ENCODE measurements around the gene DGCR8. TPM values are rescaled to one million over a fixed set of nuclear protein-coding genes. Genes with fewer than 3 reads are reported as not detected.

Gene DGCR8
- total RNA-seq, 2 donors from 2014 or later: 8.3 to 12.1 TPM

DNA sequence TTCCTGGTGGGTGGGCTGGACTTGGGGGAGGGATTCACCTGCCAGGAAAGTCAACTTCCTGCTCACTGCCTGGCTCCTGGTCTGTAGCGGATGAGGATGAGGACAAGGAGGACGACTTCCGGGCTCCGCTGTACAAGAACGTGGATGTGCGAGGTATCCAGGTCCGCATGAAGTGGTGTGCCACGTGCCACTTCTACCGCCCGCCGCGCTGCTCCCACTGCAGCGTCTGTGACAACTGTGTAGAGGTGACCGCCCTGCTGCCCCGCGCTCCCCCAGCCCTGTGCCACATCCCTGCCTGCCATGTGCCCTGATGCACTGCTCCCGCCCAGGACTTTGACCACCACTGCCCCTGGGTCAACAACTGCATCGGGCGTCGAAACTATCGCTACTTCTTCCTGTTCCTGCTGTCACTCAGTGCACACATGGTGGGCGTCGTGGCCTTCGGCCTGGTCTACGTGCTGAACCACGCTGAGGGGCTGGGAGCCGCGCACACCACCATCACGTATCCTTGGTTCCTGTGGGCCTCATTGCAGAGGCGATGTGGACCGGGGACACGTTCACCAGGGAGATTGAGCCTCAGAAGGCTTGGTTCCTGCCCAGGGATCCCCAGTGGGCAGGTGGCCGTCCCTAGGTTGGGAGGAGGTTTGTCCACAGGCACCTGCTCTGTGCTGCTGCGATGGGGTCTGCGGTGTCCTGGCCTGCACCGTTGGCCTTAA lies 59.5 kb downstream of the DGCR8 start:
- H3K4me3 ChIP-seq: no peak overlapping the region
- H3K9me3 ChIP-seq: no peaks in the 10 kb centered on the region
- H3K27ac ChIP-seq: peak overlapping the region; percentile 69 to 83
- DNase-seq (ENCODE audit: low spot score): no peak
- peaks cover 19% of the 10 kb centered on the region for H3K36me3 ChIP-seq
- TF ChIP-seq, protein P1, sequence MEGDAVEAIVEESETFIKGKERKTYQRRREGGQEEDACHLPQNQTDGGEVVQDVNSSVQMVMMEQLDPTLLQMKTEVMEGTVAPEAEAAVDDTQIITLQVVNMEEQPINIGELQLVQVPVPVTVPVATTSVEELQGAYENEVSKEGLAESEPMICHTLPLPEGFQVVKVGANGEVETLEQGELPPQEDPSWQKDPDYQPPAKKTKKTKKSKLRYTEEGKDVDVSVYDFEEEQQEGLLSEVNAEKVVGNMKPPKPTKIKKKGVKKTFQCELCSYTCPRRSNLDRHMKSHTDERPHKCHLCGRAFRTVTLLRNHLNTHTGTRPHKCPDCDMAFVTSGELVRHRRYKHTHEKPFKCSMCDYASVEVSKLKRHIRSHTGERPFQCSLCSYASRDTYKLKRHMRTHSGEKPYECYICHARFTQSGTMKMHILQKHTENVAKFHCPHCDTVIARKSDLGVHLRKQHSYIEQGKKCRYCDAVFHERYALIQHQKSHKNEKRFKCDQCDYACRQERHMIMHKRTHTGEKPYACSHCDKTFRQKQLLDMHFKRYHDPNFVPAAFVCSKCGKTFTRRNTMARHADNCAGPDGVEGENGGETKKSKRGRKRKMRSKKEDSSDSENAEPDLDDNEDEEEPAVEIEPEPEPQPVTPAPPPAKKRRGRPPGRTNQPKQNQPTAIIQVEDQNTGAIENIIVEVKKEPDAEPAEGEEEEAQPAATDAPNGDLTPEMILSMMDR (IDR thresholded peaks at IDR 0.05): no peak
- H3K4me1 ChIP-seq: peaks cover 0 to 46% of the 10 kb centered on the region in 2 donors
- no peaks in the 10 kb centered on the region for H3K27me3 ChIP-seq

DNA sequence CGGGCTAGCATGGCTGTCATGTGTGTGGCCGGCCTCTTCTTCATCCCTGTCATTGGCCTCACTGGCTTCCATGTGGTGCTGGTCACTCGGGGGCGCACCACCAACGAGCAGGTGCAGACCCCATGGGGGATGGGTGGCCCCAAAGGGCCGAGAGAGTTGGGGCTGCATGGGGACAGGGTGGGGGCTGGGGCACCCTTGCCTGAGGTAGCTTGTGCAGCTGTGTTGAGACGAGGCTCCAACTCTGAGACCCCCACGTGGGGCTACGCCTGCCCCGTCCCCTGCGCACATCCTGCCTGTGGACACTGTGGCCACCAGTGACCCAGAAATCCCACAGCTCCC lies 60.0 kb downstream of the DGCR8 start:
- Histone ChIP-seq H3K4me1 (peaks cover 0 to 41% of the 10 kb centered on the region in 2 donors), H3K36me3 (peaks cover 20% of the 10 kb centered on the region), H3K9me3 (no peaks in the 10 kb centered on the region), H3K27ac (no peak overlapping the region), H3K4me3 (no peak overlapping the region), H3K27me3 (no peaks in the 10 kb centered on the region)
- no peak for DNase-seq (ENCODE audit: low spot score)
- TF ChIP-seq, protein P1 (IDR thresholded peaks at IDR 0.05): no peak

DNA sequence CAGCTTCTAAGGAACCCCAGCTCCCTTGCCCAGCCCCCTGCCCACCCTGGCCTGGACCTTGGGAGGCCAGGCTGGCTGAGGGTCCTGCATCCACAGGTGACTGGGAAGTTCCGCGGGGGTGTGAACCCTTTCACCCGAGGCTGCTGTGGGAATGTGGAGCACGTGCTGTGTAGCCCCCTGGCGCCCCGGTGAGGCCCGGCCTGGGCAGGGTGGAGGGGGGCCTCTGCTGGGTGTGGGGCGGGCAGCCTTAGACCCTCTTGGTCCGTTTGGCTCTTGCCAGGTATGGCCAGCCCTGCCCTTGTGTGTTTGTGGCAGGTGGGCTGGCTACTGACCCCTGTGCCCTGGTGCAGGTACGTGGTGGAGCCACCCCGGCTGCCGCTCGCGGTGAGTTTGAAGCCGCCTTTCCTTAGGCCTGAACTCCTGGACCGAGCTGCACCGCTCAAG lies 60.5 kb downstream of the DGCR8 start:
- DNase-seq (ENCODE audit: low spot score): no peak
- H3K27me3 ChIP-seq: no peaks in the 10 kb centered on the region
- no peak overlapping the region for H3K27ac ChIP-seq
- H3K4me3 ChIP-seq: no peak overlapping the region
- TF ChIP-seq, protein P1 (IDR thresholded peaks at IDR 0.05): no peak
- no peaks in the 10 kb centered on the region for H3K9me3 ChIP-seq
- H3K36me3 ChIP-seq: peaks cover 23% of the 10 kb centered on the region
- peaks cover 0 to 36% of the 10 kb centered on the region in 2 donors for H3K4me1 ChIP-seq

DNA sequence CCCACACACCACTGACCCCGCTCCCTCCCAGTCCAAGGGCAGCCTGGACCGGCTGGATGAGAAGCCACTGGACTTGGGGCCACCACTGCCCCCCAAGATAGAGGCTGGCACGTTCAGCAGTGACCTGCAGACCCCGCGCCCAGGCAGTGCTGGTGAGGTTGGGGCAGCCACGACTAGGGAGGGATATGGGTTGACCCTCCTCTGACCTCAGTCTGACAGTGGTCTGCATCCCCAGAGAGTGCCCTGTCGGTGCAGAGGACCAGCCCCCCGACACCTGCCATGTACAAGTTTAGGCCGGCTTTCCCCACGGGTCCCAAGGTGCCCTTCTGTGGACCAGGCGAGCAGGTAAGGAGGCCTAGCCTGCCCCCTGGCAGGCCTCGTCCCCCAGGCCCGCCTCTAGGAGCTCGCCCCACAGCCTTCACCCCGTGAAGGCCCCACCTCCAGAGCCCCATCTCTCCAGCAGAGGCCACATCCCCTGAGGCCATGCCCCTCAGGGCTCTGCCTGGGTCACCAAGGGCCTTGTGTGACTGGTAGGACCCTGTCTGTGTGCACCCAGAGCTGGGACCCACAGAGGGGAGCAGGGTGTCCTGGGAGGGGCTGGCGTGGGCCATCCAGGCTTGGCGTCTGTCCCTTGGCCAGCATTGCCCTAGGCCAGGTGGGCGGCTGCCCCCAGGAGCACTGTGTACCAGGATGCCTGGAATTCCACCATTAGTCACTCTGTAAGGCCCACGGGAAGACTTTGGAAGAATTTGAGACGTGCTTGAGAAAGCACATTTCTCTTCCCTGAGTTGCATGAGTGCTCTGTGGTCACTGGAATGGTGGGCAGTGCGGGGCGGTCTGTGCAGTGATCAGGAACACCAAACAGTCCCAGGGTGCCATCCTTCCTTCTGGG lies 61.4 kb downstream of the DGCR8 start:
- TF ChIP-seq, protein P1 (IDR thresholded peaks at IDR 0.05): no peak
- H3K9me3 ChIP-seq: no peaks in the 10 kb centered on the region
- DNase-seq (ENCODE audit: low spot score): no peak
- H3K27ac ChIP-seq: no peak overlapping the region
- no peaks in the 10 kb centered on the region for H3K27me3 ChIP-seq
- H3K4me3 ChIP-seq: no peak overlapping the region
- H3K4me1 ChIP-seq: peaks cover 0 to 27% of the 10 kb centered on the region in 2 donors
- peaks cover 23% of the 10 kb centered on the region for H3K36me3 ChIP-seq

DNA sequence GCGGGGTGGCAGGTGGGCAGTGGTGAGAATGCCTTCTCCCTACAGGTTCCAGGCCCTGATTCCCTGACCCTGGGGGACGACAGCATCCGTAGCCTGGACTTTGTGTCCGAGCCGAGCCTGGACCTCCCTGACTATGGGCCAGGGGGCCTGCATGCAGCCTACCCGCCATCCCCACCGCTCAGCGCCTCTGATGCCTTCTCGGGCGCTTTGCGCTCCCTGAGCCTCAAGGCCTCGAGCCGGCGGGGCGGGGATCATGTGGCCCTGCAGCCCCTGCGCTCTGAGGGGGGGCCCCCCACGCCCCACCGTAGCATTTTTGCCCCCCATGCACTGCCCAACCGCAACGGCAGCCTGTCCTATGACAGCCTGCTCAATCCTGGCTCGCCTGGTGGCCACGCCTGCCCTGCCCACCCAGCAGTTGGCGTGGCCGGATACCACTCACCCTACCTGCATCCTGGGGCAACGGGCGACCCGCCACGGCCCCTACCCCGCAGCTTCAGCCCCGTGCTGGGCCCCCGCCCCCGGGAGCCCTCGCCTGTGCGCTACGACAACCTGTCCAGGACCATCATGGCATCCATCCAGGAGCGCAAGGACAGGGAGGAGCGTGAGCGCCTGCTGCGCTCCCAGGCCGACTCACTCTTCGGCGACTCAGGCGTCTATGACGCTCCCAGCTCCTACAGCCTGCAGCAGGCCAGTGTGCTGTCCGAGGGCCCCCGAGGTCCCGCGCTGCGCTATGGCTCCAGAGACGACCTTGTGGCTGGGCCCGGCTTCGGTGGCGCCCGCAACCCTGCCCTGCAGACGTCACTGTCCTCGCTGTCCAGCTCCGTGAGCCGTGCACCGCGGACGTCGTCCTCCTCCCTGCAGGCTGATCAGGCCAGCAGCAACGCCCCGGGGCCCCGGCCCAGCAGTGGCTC lies 62.9 kb downstream of the DGCR8 start:
- TF ChIP-seq, protein P1 (IDR thresholded peaks at IDR 0.05): no peak
- Histone ChIP-seq H3K4me1 (peaks cover 0 to 12% of the 10 kb centered on the region in 2 donors), H3K4me3 (no peak overlapping the region), H3K9me3 (no peaks in the 10 kb centered on the region), H3K27ac (no peak overlapping the region), H3K36me3 (peaks cover 23% of the 10 kb centered on the region), H3K27me3 (no peaks in the 10 kb centered on the region)
- no peak for DNase-seq (ENCODE audit: low spot score)

All from right atrium auricular region (tissue), 2 donors.